Activated CD8-positive, alpha-beta memory T cell treated with anti-CD3 and anti-CD28 coated beads for 1 hour (primary cell): ENCODE results near the gene MAP1LC3A.
A peak's percentile ranks its signal among the peaks of the same experiment; 100 is the strongest.
"Not testable (repeated sequence)": the region's sequence is repeated elsewhere in the genome, so short reads cannot be mapped to it uniquely, and the experiment has no call there.

ENCODE experiments used
- DNase-seq, 2 donors: peaks; one replicate each; pipeline ENCODE4 v3.0.0-alpha.2; 2020; ENCODE audit warnings: low read depth in 1 of 2; ENCODE audit errors: extremely low read depth in 1 of 2

The MAP1LC3A gene

GRCh38 chr20:34558320-34559218 is at the start of gene MAP1LC3A:
TSS of gene MAP1LC3A (plus strand) at chr20:34558718. CDS start at chr20:34558869, 151 bp downstream.
- peak; percentile 91 to 92 for DNase-seq

- no peak for DNase-seq
Observed at GRCh38 chr20:34510575-34510974, 47.9 kb upstream of the MAP1LC3A start.

GRCh38 chr20:34511891-34512265 is 46.6 kb upstream of the MAP1LC3A start:
- no peak for DNase-seq

GRCh38 chr20:34512266-34512954 is 46.1 kb upstream of the MAP1LC3A start:
- DNase-seq = no peak

- no peak for DNase-seq
Observed at GRCh38 chr20:34512955-34513419, 45.5 kb upstream of the MAP1LC3A start.

GRCh38 chr20:34514034-34514433 is 44.5 kb upstream of the MAP1LC3A start:
- not testable (repeated sequence) for DNase-seq

- no peak for DNase-seq
Observed at GRCh38 chr20:34514897-34515483, 43.5 kb upstream of the MAP1LC3A start.

GRCh38 chr20:34515484-34516246 is 42.9 kb upstream of the MAP1LC3A start:
- peak in 1 of 2 donors; percentile 48 for DNase-seq

GRCh38 chr20:34516247-34517113 is 42.0 kb upstream of the MAP1LC3A start, which contains the start of gene DYNLRB1:
TSS of gene DYNLRB1 (plus strand) at chr20:34516422. CDS start at chr20:34516459, 37 bp downstream.
- peak; percentile 91 to 92 for DNase-seq

- no peak for DNase-seq
Observed at GRCh38 chr20:34517114-34517505, 41.4 kb upstream of the MAP1LC3A start.

- DNase-seq = not testable (repeated sequence)
Observed at GRCh38 chr20:34518863-34519262, 39.7 kb upstream of the MAP1LC3A start.

GRCh38 chr20:34519841-34520240 is 38.7 kb upstream of the MAP1LC3A start:
- not testable (repeated sequence) for DNase-seq

- DNase-seq = peak in 1 of 2 donors; percentile 29
Observed at GRCh38 chr20:34522969-34523871, 35.3 kb upstream of the MAP1LC3A start.

GRCh38 chr20:34524426-34524825 is 34.1 kb upstream of the MAP1LC3A start:
- DNase-seq = no peak

GRCh38 chr20:34525342-34525708 is 33.2 kb upstream of the MAP1LC3A start:
- no peak for DNase-seq

GRCh38 chr20:34525709-34526416 is 32.7 kb upstream of the MAP1LC3A start:
- no peak for DNase-seq

- DNase-seq = no peak
Observed at GRCh38 chr20:34526466-34526865, 32.1 kb upstream of the MAP1LC3A start.

GRCh38 chr20:34527016-34527415 is 31.5 kb upstream of the MAP1LC3A start:
- DNase-seq = no peak
